Endothelial cell of umbilical vein (primary cell): Measurements from ENCODE around the gene SRY. TPM values are rescaled to one million over a fixed set of nuclear protein-coding genes. Genes with fewer than 3 reads are reported as not detected.

Experiments used
- BruUV-seq: library from RNA; stranded (reverse); fragments of 400-500 nt; replicated peaks from 2 replicates; lab custom pipeline; 2021; lab: Mats Ljungman, UMichigan
- CTCF ChIA-PET: fragments of 300-600, 350-600 bp; sonication (Branson Sonifier 250); formaldehyde crosslinking; loops from one replicate; lab custom pipeline; 2021; ENCODE audit warnings: antibody characterized with exemption, inconsistent platforms; lab: Charles Lee
- POLR2A ChIA-PET: fragments of 300-600, 350-600 bp; sonication (Branson Sonifier 250); formaldehyde crosslinking; loops from one replicate; lab custom pipeline; 2021; ENCODE audit warnings: antibody characterized with exemption, inconsistent platforms; lab: Charles Lee
- DNase-seq: peaks from one replicate; pipeline ENCODE4 v3.0.0-alpha.2; 2011; ENCODE audit warnings: low read depth, low spot score
- FAIRE-seq: peaks from 2 replicates; lab custom pipeline; 2011; peaks lifted over from hg19 to GRCh38; lab: Jason Lieb, UNC
- H2AFZ ChIP-seq: 2 replicates; pipeline ENCODE4 v1.6.0; 2012; ENCODE audit warnings: low read depth, low read length, control low read depth, inconsistent platforms
- H3K27ac ChIP-seq: 2 replicates; pipeline ENCODE4 v1.5.1; 2011; ENCODE audit warnings: low read depth, mild to moderate bottlenecking, control low read depth, low read length, moderate library complexity; ENCODE audit not compliant: insufficient read depth
- H3K27me3 ChIP-seq, 2 experiments: 2 replicates each; pipeline versions ENCODE4 v1.6.0 to v1.6.1; 2011; ENCODE audit warnings: low read length in 2 of 2, mixed read lengths in 1 of 2; ENCODE audit not compliant: control insufficient read depth in 2 of 2, insufficient read depth in 2 of 2
- H3K36me3 ChIP-seq, 2 experiments: 2 replicates in 1 of 2; 3 replicates in 1 of 2; pipeline ENCODE4 v1.5.1; 2011; ENCODE audit warnings: low read length in 2 of 2, mild to moderate bottlenecking in 1 of 2, moderate library complexity in 1 of 2; ENCODE audit not compliant: control insufficient read depth in 2 of 2, insufficient read depth in 2 of 2; ENCODE audit errors: extremely low read depth in 1 of 2
- H3K4me1 ChIP-seq: 3 replicates; pipeline ENCODE4 v1.5.1; 2011; ENCODE audit warnings: mild to moderate bottlenecking, low read length; ENCODE audit not compliant: control insufficient read depth, insufficient read depth; ENCODE audit errors: extremely low read depth
- H3K4me2 ChIP-seq: 2 replicates; pipeline ENCODE4 v1.6.1; 2011; ENCODE audit warnings: low read length, control low read depth, mixed read lengths; ENCODE audit not compliant: insufficient read depth
- H3K4me3 ChIP-seq, 3 experiments: fragments of 200-600 bp in 1 of 3; sonication (generic), shearing (Covaris generic) in 1 of 3; replicated peaks in 1 of 3; 2 replicates each; pipeline ENCODE4 v1.5.1; 2011 to 2016; ENCODE audit warnings: control low read depth in 3 of 3, low read length in 3 of 3, mild to moderate bottlenecking in 2 of 3, inconsistent platforms in 1 of 3, low read depth in 1 of 3, moderate library complexity in 1 of 3; ENCODE audit not compliant: insufficient read depth in 1 of 3
- H3K79me2 ChIP-seq: 2 replicates; pipeline ENCODE4 v1.6.0; 2012; ENCODE audit warnings: low read length, inconsistent platforms; ENCODE audit not compliant: control insufficient read depth, insufficient read depth
- H3K9ac ChIP-seq: replicated peaks from 2 replicates; pipeline ENCODE3; 2011; ENCODE audit warnings: low read length, control low read depth; ENCODE audit not compliant: insufficient read depth; ENCODE audit errors: extremely low read depth
- H3K9me1 ChIP-seq: replicated peaks from 3 replicates; pipeline ENCODE4 v1.6.0; 2011; ENCODE audit warnings: mild to moderate bottlenecking, low read length; ENCODE audit not compliant: control insufficient read depth, insufficient read depth; ENCODE audit errors: extremely low read depth
- H3K9me3 ChIP-seq: replicated peaks from 2 replicates; pipeline ENCODE4 v1.5.1; 2012; ENCODE audit warnings: low read length, inconsistent platforms; ENCODE audit not compliant: control insufficient read depth, insufficient read depth
- H4K20me1 ChIP-seq: replicated peaks from 2 replicates; pipeline ENCODE3; 2011; ENCODE audit warnings: mild to moderate bottlenecking, low read length; ENCODE audit not compliant: control insufficient read depth, insufficient read depth; ENCODE audit errors: extremely low read depth
- EZH2 ChIP-seq: IDR thresholded peaks from 2 replicates; pipeline ENCODE4 v1.6.1; 2012; ENCODE audit warnings: borderline replicate concordance, low read depth, mild to moderate bottlenecking, moderate library complexity, low read length, inconsistent platforms; ENCODE audit not compliant: severe bottlenecking
- FOS ChIP-seq: IDR thresholded peaks from 2 replicates; pipeline ENCODE4 v1.6.1; 2011; ENCODE audit warnings: mild to moderate bottlenecking, low read length, moderate library complexity, borderline replicate concordance; ENCODE audit not compliant: insufficient read depth
- GATA2 ChIP-seq: IDR thresholded peaks from 2 replicates; pipeline ENCODE4 v1.7.0; 2011; ENCODE audit warnings: low read depth, mild to moderate bottlenecking, moderate library complexity, mixed read lengths, low read length; ENCODE audit not compliant: insufficient read length, insufficient read depth
- JUN ChIP-seq: IDR thresholded peaks from 2 replicates; pipeline ENCODE4 v1.6.1; 2011; ENCODE audit warnings: borderline replicate concordance, low read depth; ENCODE audit not compliant: insufficient read length, insufficient read depth
- MAX ChIP-seq: IDR thresholded peaks from 2 replicates; pipeline ENCODE4 v1.6.1; 2011; ENCODE audit not compliant: insufficient read depth, insufficient read length
- MYC ChIP-seq: IDR thresholded peaks from one replicate; pipeline ENCODE4 v1.6.1; 2011; ENCODE audit warnings: mild to moderate bottlenecking, low read depth, low read length
- POLR2A ChIP-seq: IDR thresholded peaks from 2 replicates; pipeline ENCODE4 v1.6.1; 2012; ENCODE audit warnings: low read depth, mild to moderate bottlenecking, control low read depth, low read length
- POLR2AphosphoS5 ChIP-seq: IDR thresholded peaks from 2 replicates; pipeline ENCODE4 v1.6.1; 2012; ENCODE audit warnings: low read depth, mild to moderate bottlenecking, control low read depth, low read length, moderate library complexity; ENCODE audit not compliant: insufficient read depth
- dilution Hi-C: fragments of 300-500 bp; cut with MboI; formaldehyde crosslinking; loops from one replicate; pipeline ENCODE4 v1.15.0; 2019; ENCODE audit warnings: low sequenced_read_pairs; ENCODE audit not compliant: extremely low pct_ligation_motif_present
- intact Hi-C: fragments of 100-400 bp; cut with micrococcal nuclease; formaldehyde crosslinking; loops from one replicate; pipeline ENCODE4 v1.10.0; 2022
- polyA plus RNA-seq, 4 experiments: library from polyadenylated mRNA; depleted of rRNA in 3 of 4; stranded (reverse) in 3 of 4; unstranded in 1 of 4; fragments of >200 nt; gene quantifications; 2 replicates each; pipeline versions ENCODE4 v1.2.1 to v1.2.3, GENCODE V29; 2011 to 2012; ENCODE audit warnings: missing spikeins in 1 of 4
- total RNA-seq: library from RNA; stranded (reverse); gene quantifications from 2 replicates; pipeline ENCODE4 v1.2.3, GENCODE V29; 2021
- TF ChIP-seq, protein P1 (sequence below), 2 donors: IDR thresholded peaks; 1 replicate in 1 of 2; 2 replicates in 1 of 2; pipeline ENCODE4 v1.5.1; 2011; ENCODE audit warnings: low read length in 2 of 2, mild to moderate bottlenecking in 2 of 2, moderate library complexity in 2 of 2, control low read depth in 1 of 2, inconsistent platforms in 1 of 2, low read depth in 1 of 2; ENCODE audit not compliant: insufficient read depth in 1 of 2; ENCODE audit errors: extremely low read depth in 1 of 2

SRY gene
- total and polyA plus RNA-seq, 2 donors (not counting 3 experiments of a cell fraction or from before 2014, with no cell fraction given) = not detected

GRCh38 chrY:2800246-2800645, 12.8 kb upstream of the SRY start:
- no peak overlapping the region for H3K9ac ChIP-seq
- H3K36me3 ChIP-seq = no peaks in the 10 kb centered on the region
- no peak overlapping the region for H3K27ac ChIP-seq
- ChIA-PET CTCF (interaction anchor here (0.5 to 2.4 kb wide), 9 partner anchors 9 to 192 kb away, joined by 3 to 13 read pairs (median 4); partner anchors contain the start of gene SRY), POLR2A (no interaction called here)
- no peaks in the 10 kb centered on the region for H3K4me1 ChIP-seq
- H3K4me3 ChIP-seq = no peak overlapping the region
- H3K9me1 ChIP-seq = no peaks in the 10 kb centered on the region
- peaks cover 0 to 7% of the 10 kb centered on the region in 2 experiments for H3K27me3 ChIP-seq
- H4K20me1 ChIP-seq = no peaks in the 10 kb centered on the region
- peak; percentile 32 for DNase-seq
- no peaks in the 10 kb centered on the region for H3K9me3 ChIP-seq
- peak; percentile 90 for FAIRE-seq
- no TSS peak for BruUV-seq
- H3K79me2 ChIP-seq = no peaks in the 10 kb centered on the region
- H2AFZ ChIP-seq = no peak overlapping the region
- dilution Hi-C loops (no loop called here), intact Hi-C loops (no loop called here)
- TF ChIP-seq GATA2 = no peak
- TF ChIP-seq, protein P1, sequence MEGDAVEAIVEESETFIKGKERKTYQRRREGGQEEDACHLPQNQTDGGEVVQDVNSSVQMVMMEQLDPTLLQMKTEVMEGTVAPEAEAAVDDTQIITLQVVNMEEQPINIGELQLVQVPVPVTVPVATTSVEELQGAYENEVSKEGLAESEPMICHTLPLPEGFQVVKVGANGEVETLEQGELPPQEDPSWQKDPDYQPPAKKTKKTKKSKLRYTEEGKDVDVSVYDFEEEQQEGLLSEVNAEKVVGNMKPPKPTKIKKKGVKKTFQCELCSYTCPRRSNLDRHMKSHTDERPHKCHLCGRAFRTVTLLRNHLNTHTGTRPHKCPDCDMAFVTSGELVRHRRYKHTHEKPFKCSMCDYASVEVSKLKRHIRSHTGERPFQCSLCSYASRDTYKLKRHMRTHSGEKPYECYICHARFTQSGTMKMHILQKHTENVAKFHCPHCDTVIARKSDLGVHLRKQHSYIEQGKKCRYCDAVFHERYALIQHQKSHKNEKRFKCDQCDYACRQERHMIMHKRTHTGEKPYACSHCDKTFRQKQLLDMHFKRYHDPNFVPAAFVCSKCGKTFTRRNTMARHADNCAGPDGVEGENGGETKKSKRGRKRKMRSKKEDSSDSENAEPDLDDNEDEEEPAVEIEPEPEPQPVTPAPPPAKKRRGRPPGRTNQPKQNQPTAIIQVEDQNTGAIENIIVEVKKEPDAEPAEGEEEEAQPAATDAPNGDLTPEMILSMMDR (IDR thresholded peaks at IDR 0.05; ENCODE audit: extremely low read depth in 1 of 2, insufficient read depth in 1 of 2, low read depth in 1 of 2, low read length in 2 of 2) = peak in 1 of 2 donors; percentile 30
- H3K4me2 ChIP-seq = no peak overlapping the region

GRCh38 chrY:2797991-2798390, 10.5 kb upstream of the SRY start:
- H2AFZ ChIP-seq = no peak overlapping the region
- H3K36me3 ChIP-seq = no peaks in the 10 kb centered on the region
- H4K20me1 ChIP-seq = no peaks in the 10 kb centered on the region
- dilution Hi-C loops = no loop called here
- no peak overlapping the region for H3K27ac ChIP-seq
- no peak for FAIRE-seq
- CTCF ChIA-PET = no interaction called here
- POLR2A ChIA-PET = no interaction called here
- H3K9me3 ChIP-seq = no peaks in the 10 kb centered on the region
- intact Hi-C loops = no loop called here
- no peak overlapping the region for H3K4me2 ChIP-seq
- H3K4me3 ChIP-seq = no peak overlapping the region
- DNase-seq = no peak
- no peak overlapping the region for H3K9ac ChIP-seq
- no peaks in the 10 kb centered on the region for H3K4me1 ChIP-seq
- no peaks in the 10 kb centered on the region for H3K9me1 ChIP-seq
- no TSS peak for BruUV-seq
- TF ChIP-seq EZH2 (no peak), POLR2AphosphoS5 (no peak), FOS (no peak), GATA2 (no peak), POLR2A (no peak), JUN (no peak), MYC (no peak), MAX (no peak)
- TF ChIP-seq, protein P1 (IDR thresholded peaks at IDR 0.05; ENCODE audit: extremely low read depth in 1 of 2, insufficient read depth in 1 of 2, low read depth in 1 of 2, low read length in 2 of 2) = no peak
- no peaks in the 10 kb centered on the region for H3K79me2 ChIP-seq
- peaks cover 0 to 17% of the 10 kb centered on the region in 2 experiments for H3K27me3 ChIP-seq
